Colon (tissue), 2 donors: ENCODE measurements around the gene MADD.

Experiments used
- FAIRE-seq: peaks from 2 replicates; lab custom pipeline; 2012; peaks lifted over from hg19 to GRCh38; lab: Jason Lieb, UNC
- donor health status: control.
- donor health status: control.

The MADD gene

DNA sequence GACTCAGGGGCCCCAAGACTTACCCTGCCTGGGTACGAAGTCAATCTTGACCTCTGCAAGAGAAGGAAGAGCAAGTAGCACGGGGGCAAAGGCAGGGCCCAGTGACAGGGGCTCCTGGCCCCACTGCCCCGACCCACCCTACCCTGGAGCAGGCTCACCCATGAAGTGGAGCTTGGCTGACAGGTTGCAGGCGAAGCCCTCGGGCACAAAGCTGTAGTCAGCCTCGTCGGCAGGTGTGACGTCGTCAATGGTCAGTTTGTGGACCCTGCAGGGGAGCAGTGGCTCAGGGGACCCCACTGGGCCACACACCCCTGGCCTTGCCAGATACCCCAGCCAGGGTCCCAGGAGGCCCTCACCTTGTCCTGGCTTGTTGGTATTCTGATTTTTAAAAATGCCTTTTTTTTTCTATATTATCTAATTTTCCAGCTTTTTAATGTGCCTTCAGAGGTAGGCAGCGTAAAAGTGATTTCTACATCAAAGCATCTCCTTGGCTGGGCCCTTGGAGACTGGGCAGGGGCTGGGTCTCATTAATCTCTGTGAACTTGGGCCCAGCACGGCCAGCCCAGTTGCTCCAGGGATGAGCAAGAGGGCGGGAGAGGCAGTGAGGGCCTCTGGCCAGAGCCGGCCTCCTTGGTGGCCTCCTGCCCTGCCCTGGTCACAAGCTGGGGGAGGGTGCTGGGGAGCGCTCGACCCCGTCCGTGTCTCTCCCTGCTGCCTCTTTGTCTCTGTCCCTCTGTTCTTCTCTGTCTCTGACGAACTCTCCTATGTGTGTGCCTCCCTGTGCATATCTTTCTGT, 71.2 kb downstream of the MADD start:
- no peak for FAIRE-seq

DNA sequence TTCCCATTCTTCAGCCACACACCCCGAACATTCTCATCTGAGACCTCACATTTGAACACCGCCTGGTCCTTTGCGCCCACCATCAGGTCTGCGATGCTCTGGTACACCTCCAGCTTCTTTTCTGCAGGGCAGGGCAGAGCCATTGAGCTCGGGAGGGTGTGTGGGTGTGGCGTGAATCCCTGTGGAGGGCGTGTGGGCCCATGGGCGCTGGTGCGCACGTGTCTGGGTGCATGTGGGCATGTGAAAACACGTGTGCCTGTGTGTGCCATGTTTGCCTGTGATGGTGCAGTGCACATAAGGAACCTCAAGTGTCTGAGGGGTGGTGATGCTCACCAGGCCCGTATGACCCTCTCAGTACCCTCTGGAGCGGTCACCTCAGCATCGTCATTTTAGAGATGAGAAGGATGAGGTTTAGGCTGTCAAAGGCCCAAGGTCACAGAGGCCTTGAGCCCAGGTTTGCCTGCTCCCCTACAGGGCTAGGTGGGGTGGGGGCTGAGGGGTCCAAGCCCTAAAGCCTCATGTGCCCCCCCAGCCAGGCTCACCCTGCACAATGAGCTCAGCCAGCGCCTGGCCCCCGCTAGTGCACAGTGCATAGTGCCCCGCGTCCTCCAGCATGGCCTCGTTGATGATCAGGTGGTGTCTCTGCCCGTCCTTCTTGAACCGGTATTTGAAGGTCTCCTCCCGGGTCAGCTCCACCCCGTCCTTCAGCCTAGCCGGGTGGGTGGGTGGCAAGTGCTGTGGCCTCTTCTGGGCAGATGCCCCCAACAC, 72.3 kb downstream of the MADD start:
- no peak for FAIRE-seq

DNA sequence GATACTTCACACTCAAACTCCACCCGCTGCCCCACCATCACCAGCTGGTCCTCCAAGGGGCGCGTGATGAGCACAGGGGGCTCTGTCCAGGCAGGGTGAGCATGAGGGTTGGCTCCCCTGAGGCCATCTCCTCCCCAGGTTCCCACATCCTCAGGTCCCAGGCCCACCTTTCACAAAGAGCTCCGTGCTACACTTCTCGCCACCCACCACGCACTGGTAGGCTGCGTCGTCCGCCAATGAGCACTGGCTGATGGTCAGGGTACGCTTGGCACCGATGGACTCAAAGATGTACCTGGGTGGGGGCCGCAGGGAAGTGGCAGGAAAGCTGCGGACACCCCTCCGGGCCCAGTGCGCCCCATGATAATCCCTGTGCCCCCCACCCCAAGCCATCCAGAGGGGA, 72.9 kb downstream of the MADD start:
- no peak for FAIRE-seq

- FAIRE-seq: no peak
These were observed 76.1 kb downstream of the MADD start for GRCh38 chr11:47345890-47346563.

- no peak for FAIRE-seq
These were observed 77.2 kb downstream of the MADD start for GRCh38 chr11:47347137-47347536.

GRCh38 chr11:47348131-47348802, 78.3 kb downstream of the MADD start:
- no peak for FAIRE-seq

DNA sequence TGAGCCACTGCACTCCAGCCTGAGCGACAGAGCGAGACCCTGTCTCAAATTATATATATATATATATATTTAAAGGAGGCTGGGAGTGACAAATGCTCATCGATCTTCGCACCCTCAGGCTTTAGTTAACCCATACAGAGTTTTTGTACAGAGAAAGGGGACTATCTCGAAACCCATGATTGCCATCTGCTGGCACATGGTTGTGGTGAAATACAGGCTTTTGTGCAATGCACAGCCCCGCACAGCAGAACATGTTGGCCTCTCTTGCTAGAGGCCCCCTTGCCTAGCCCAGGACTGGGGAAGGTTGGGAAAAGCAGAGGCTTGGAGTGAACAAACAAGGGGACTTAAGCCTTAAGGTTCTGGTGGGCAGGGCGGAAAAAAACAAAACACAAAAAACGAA, 78.9 kb downstream of the MADD start:
- FAIRE-seq: no peak

GRCh38 chr11:47349521-47350095, 79.7 kb downstream of the MADD start:
- FAIRE-seq: no peak

DNA sequence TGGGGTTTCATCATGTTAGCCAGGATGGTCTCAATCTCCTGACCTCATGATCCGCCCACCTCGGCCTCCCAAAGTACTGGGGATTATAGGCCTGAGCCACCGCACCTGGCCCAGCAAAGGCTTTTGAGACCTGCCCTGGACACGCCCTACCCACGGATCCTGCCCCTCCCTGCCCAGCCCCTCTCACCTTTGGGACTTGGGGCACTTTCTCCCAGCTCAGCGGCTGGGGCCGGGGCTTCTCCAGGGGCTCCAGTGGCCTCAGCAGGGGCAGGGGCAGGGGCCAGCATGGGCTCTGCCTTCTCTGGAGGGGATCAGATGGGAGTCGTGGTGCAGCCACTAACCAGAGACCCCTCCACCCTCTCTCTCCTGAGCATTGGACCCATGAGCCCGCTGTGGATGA, 80.4 kb downstream of the MADD start:
- no peak for FAIRE-seq

DNA sequence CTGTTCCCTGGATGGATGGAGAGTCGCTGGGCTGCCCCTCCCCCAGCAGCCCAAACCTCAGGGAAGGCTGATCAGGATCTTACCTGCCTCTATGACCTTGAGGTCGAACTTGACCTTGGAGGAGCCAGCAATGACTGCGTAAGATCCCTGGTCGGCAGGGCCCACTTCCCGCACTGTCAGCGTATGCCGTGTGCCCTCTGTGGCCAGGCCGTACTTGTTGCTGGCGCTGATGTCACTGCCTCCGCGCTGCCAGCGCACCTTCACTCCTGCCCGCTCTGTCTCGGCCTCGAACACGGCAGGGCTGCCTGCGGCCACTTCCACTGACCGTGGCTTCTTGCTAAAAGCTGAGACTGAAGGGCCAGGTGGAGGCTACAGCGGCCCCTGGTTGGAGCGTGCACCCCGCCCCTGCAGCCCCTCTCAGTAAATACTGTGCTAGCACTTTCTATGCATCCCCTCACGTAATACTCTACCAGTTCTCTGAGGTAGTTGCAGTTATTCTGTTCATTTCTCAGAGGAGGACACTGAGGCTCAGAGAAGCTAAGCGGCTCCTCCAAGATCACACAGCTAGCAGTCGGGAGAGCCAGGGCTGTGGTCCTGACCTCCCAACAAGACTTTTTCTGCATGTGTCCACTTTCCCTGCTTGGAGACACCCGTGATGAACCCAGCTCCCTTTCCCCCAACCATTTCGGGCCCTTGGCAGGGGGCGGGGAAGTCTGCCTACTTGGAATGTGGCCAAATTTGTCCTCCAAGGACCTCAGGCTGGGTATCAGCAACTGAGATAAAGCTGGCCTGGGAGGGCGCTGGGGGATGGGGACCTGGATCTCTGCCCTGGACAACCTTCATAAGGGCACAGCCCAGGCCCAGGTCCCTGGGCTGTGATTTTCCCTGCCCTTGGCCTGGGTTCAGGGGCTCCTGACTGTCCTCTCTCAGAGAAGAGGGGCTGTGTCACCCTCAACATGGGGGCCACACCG, 81.5 kb downstream of the MADD start:
- FAIRE-seq: no peak

DNA sequence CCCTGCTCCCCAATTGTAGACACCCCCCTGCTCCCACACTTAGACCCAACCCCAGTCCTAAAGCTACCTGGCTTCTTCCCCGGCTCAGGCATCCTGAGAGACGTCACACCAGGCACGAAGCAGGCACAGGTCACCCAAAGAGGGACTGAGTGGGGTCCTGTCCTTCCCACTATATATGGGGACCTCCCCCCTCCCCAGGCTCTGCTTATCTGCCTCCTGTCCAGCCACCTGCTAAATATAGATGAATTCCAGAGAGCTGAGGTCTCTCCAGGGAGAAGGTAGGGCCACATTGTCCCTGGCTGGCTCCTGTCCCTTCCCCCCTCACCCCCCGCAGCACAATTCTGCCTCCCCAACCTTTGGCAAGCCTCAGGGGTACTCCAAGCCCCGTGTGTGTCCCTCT, 82.6 kb downstream of the MADD start, which contains the start of gene MYBPC3:
Gene MYBPC3, minus strand, starts transcription at position 147 of the 400 bp plus-strand sequence. Its CDS starts 55 bp downstream, at position 92.
- FAIRE-seq: no peak

DNA sequence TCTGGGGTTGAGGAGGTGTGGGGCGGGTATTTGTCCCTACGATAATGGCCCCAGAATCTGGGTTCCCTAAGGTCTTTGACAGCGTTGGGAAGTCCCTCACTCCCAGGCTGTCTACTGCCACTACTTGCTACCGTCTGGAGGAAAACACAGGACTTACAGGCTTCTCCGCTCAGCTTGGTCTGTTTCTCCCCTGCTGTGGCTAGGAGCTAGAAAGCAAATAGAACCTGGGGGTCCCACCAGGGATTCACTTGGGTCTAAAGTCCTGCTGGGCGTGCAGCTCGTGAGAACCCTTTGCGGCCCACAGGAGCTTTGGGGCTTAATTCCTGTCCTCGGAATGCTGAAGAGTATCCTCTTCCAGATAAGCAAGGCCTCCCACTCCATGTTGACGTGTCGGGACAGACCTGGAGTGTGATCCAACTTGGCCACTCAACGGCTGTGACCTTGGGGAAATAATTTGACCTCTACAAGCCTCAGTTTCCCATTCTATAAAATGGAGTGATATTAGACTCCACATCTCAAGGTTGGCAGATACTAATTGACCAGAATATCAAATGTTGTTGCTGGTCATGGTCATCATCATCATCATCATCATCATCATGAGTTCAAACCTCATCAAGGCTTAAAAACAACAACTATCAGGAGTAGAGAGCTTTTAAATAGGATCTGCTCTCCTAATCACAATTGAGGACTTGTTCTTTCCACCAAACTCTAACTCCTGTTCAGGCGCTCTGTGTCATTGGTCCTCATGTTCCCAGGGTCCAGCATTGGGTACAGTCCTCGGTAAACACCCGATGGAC, 84.2 kb downstream of the MADD start:
- FAIRE-seq: no peak

- no peak for FAIRE-seq
These were observed 85.0 kb downstream of the MADD start for GRCh38 chr11:47354913-47355282.

- no peak for FAIRE-seq
These were observed 85.6 kb downstream of the MADD start for GRCh38 chr11:47355283-47356128.

- no peak for FAIRE-seq
These were observed 86.4 kb downstream of the MADD start for GRCh38 chr11:47356129-47356997.

GRCh38 chr11:47356998-47357329, 87.0 kb downstream of the MADD start:
- FAIRE-seq: no peak

DNA sequence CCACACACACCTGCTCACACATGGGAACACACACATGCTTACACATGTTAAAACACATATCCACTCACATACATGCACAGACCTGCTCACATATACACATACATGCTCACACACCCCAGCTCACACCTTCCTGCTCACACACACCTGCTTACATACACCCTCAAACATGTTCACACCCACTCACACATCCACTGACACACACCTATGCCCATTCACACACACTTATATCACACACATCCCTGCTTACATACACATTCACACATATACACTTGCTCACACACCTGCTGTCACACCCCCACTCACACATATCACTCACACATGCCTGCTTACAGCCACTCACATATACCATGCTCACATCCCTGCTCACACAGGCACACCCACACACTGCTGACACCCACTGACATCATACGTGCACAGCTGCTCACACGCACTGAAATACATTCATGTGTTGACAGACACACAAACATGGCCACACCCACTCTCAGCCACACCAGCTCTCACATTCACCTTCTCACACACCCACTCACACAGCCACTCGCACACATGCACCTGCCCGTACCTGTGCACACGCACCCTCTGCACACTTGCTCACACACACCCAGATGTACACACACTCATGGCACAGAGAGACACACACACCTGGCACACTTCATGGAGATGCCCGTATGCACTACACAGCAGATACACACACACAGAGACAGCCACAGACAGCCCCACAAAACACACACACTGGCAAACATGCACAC, 88.2 kb downstream of the MADD start:
- no peak for FAIRE-seq

- FAIRE-seq: no peak
These were observed 88.8 kb downstream of the MADD start for GRCh38 chr11:47358731-47359051.
